DMS114 treated with DMSO at 0.1 percent for 48 hours (cell line): ENCODE measurements around the gene PANK4.

Source experiments
- DNase-seq: peaks from one replicate; lab custom pipeline; 2025; ENCODE audit not compliant: unreplicated experiment; lab: John Stamatoyannopoulos, UW

PANK4 gene

GRCh38 chr1:2530513-2531361 is 4.3 kb upstream of the PANK4 start:
- no peak for DNase-seq

- no peak for DNase-seq
Observed at GRCh38 chr1:2529784-2530512, 3.6 kb upstream of the PANK4 start, which contains the start of gene HES5. HES5 (minus strand) TSS chr1:2530263; CDS start chr1:2530164, 99 bp downstream.

GRCh38 chr1:2528966-2529783 is 2.8 kb upstream of the PANK4 start:
- DNase-seq = no peak

- DNase-seq = no peak
Observed at GRCh38 chr1:2528611-2528965, 2.2 kb upstream of the PANK4 start.

- DNase-seq = no peak
Observed at GRCh38 chr1:2528016-2528415, 1.6 kb upstream of the PANK4 start.

GRCh38 chr1:2527556-2527860 is 1.1 kb upstream of the PANK4 start:
- DNase-seq = no peak

GRCh38 chr1:2526824-2527555 is 594 bp upstream of the PANK4 start:
- DNase-seq = no peak

- DNase-seq = no peak
Observed at GRCh38 chr1:2525572-2525919, 850 bp downstream of the PANK4 start.

- no peak for DNase-seq
Observed at GRCh38 chr1:2523891-2524609, 2.3 kb downstream of the PANK4 start.

- DNase-seq = no peak
Observed at GRCh38 chr1:2523191-2523890, 3.1 kb downstream of the PANK4 start.

GRCh38 chr1:2522230-2522629 is 4.2 kb downstream of the PANK4 start:
- DNase-seq = no peak

GRCh38 chr1:2520806-2521205 is 5.6 kb downstream of the PANK4 start:
- DNase-seq = no peak

- no peak for DNase-seq
Observed at GRCh38 chr1:2520206-2520605, 6.2 kb downstream of the PANK4 start.

GRCh38 chr1:2519729-2520128 is 6.7 kb downstream of the PANK4 start:
- DNase-seq = no peak

- DNase-seq = no peak
Observed at GRCh38 chr1:2519029-2519685, 7.2 kb downstream of the PANK4 start.

- no peak for DNase-seq
Observed at GRCh38 chr1:2518528-2518927, 7.9 kb downstream of the PANK4 start.

GRCh38 chr1:2517966-2518365 is 8.4 kb downstream of the PANK4 start:
- no peak for DNase-seq

GRCh38 chr1:2516946-2517345 is 9.4 kb downstream of the PANK4 start:
- no peak for DNase-seq

GRCh38 chr1:2516124-2516523 is 10.3 kb downstream of the PANK4 start:
- DNase-seq = no peak

GRCh38 chr1:2515763-2516080 is 10.7 kb downstream of the PANK4 start:
- DNase-seq = no peak
